Endothelial cell of umbilical vein (primary cell): ENCODE measurements around the gene ZBTB34. TPM values are rescaled to one million over a fixed set of nuclear protein-coding genes. Genes with fewer than 3 reads are reported as not detected.

Experiments
- BruUV-seq: library from RNA; stranded (reverse); fragments of 400-500 nt; replicated peaks from 2 replicates; lab custom pipeline; 2021; lab: Mats Ljungman, UMichigan
- CTCF ChIA-PET: fragments of 300-600, 350-600 bp; sonication (Branson Sonifier 250); formaldehyde crosslinking; loops from one replicate; lab custom pipeline; 2021; ENCODE audit warnings: antibody characterized with exemption, inconsistent platforms; lab: Charles Lee
- POLR2A ChIA-PET: fragments of 300-600, 350-600 bp; sonication (Branson Sonifier 250); formaldehyde crosslinking; loops from one replicate; lab custom pipeline; 2021; ENCODE audit warnings: antibody characterized with exemption, inconsistent platforms; lab: Charles Lee
- DNase-seq: peaks from one replicate; pipeline ENCODE4 v3.0.0-alpha.2; 2011; ENCODE audit warnings: low read depth, low spot score
- FAIRE-seq: peaks from 2 replicates; lab custom pipeline; 2011; peaks lifted over from hg19 to GRCh38; lab: Jason Lieb, UNC
- H2AFZ ChIP-seq: 2 replicates; pipeline ENCODE4 v1.6.0; 2012; ENCODE audit warnings: low read depth, low read length, control low read depth, inconsistent platforms
- H3K27ac ChIP-seq: 2 replicates; pipeline ENCODE4 v1.5.1; 2011; ENCODE audit warnings: low read depth, mild to moderate bottlenecking, control low read depth, low read length, moderate library complexity; ENCODE audit not compliant: insufficient read depth
- H3K27me3 ChIP-seq, 2 experiments: 2 replicates each; pipeline versions ENCODE4 v1.6.0 to v1.6.1; 2011; ENCODE audit warnings: low read length in 2 of 2, mixed read lengths in 1 of 2; ENCODE audit not compliant: control insufficient read depth in 2 of 2, insufficient read depth in 2 of 2
- H3K36me3 ChIP-seq, 2 experiments: 2 replicates in 1 of 2; 3 replicates in 1 of 2; pipeline ENCODE4 v1.5.1; 2011; ENCODE audit warnings: low read length in 2 of 2, mild to moderate bottlenecking in 1 of 2, moderate library complexity in 1 of 2; ENCODE audit not compliant: control insufficient read depth in 2 of 2, insufficient read depth in 2 of 2; ENCODE audit errors: extremely low read depth in 1 of 2
- H3K4me1 ChIP-seq: 3 replicates; pipeline ENCODE4 v1.5.1; 2011; ENCODE audit warnings: mild to moderate bottlenecking, low read length; ENCODE audit not compliant: control insufficient read depth, insufficient read depth; ENCODE audit errors: extremely low read depth
- H3K4me2 ChIP-seq: 2 replicates; pipeline ENCODE4 v1.6.1; 2011; ENCODE audit warnings: low read length, control low read depth, mixed read lengths; ENCODE audit not compliant: insufficient read depth
- H3K4me3 ChIP-seq, 3 experiments: fragments of 200-600 bp in 1 of 3; sonication (generic), shearing (Covaris generic) in 1 of 3; replicated peaks in 1 of 3; 2 replicates each; pipeline ENCODE4 v1.5.1; 2011 to 2016; ENCODE audit warnings: control low read depth in 3 of 3, low read length in 3 of 3, mild to moderate bottlenecking in 2 of 3, inconsistent platforms in 1 of 3, low read depth in 1 of 3, moderate library complexity in 1 of 3; ENCODE audit not compliant: insufficient read depth in 1 of 3
- H3K79me2 ChIP-seq: 2 replicates; pipeline ENCODE4 v1.6.0; 2012; ENCODE audit warnings: low read length, inconsistent platforms; ENCODE audit not compliant: control insufficient read depth, insufficient read depth
- H3K9ac ChIP-seq: replicated peaks from 2 replicates; pipeline ENCODE3; 2011; ENCODE audit warnings: low read length, control low read depth; ENCODE audit not compliant: insufficient read depth; ENCODE audit errors: extremely low read depth
- H3K9me1 ChIP-seq: replicated peaks from 3 replicates; pipeline ENCODE4 v1.6.0; 2011; ENCODE audit warnings: mild to moderate bottlenecking, low read length; ENCODE audit not compliant: control insufficient read depth, insufficient read depth; ENCODE audit errors: extremely low read depth
- H3K9me3 ChIP-seq: replicated peaks from 2 replicates; pipeline ENCODE4 v1.5.1; 2012; ENCODE audit warnings: low read length, inconsistent platforms; ENCODE audit not compliant: control insufficient read depth, insufficient read depth
- H4K20me1 ChIP-seq: replicated peaks from 2 replicates; pipeline ENCODE3; 2011; ENCODE audit warnings: mild to moderate bottlenecking, low read length; ENCODE audit not compliant: control insufficient read depth, insufficient read depth; ENCODE audit errors: extremely low read depth
- CTCF ChIP-seq, 2 donors: IDR thresholded peaks; 1 replicate in 1 of 2; 2 replicates in 1 of 2; pipeline ENCODE4 v1.5.1; 2011; ENCODE audit warnings: low read length in 2 of 2, mild to moderate bottlenecking in 2 of 2, moderate library complexity in 2 of 2, control low read depth in 1 of 2, inconsistent platforms in 1 of 2, low read depth in 1 of 2; ENCODE audit not compliant: insufficient read depth in 1 of 2; ENCODE audit errors: extremely low read depth in 1 of 2
- EZH2 ChIP-seq: IDR thresholded peaks from 2 replicates; pipeline ENCODE4 v1.6.1; 2012; ENCODE audit warnings: borderline replicate concordance, low read depth, mild to moderate bottlenecking, moderate library complexity, low read length, inconsistent platforms; ENCODE audit not compliant: severe bottlenecking
- FOS ChIP-seq: IDR thresholded peaks from 2 replicates; pipeline ENCODE4 v1.6.1; 2011; ENCODE audit warnings: mild to moderate bottlenecking, low read length, moderate library complexity, borderline replicate concordance; ENCODE audit not compliant: insufficient read depth
- GATA2 ChIP-seq: IDR thresholded peaks from 2 replicates; pipeline ENCODE4 v1.7.0; 2011; ENCODE audit warnings: low read depth, mild to moderate bottlenecking, moderate library complexity, mixed read lengths, low read length; ENCODE audit not compliant: insufficient read length, insufficient read depth
- JUN ChIP-seq: IDR thresholded peaks from 2 replicates; pipeline ENCODE4 v1.6.1; 2011; ENCODE audit warnings: borderline replicate concordance, low read depth; ENCODE audit not compliant: insufficient read length, insufficient read depth
- MAX ChIP-seq: IDR thresholded peaks from 2 replicates; pipeline ENCODE4 v1.6.1; 2011; ENCODE audit not compliant: insufficient read depth, insufficient read length
- MYC ChIP-seq: IDR thresholded peaks from one replicate; pipeline ENCODE4 v1.6.1; 2011; ENCODE audit warnings: mild to moderate bottlenecking, low read depth, low read length
- POLR2A ChIP-seq: IDR thresholded peaks from 2 replicates; pipeline ENCODE4 v1.6.1; 2012; ENCODE audit warnings: low read depth, mild to moderate bottlenecking, control low read depth, low read length
- POLR2AphosphoS5 ChIP-seq: IDR thresholded peaks from 2 replicates; pipeline ENCODE4 v1.6.1; 2012; ENCODE audit warnings: low read depth, mild to moderate bottlenecking, control low read depth, low read length, moderate library complexity; ENCODE audit not compliant: insufficient read depth
- dilution Hi-C: fragments of 300-500 bp; cut with MboI; formaldehyde crosslinking; loops from one replicate; pipeline ENCODE4 v1.15.0; 2019; ENCODE audit warnings: low sequenced_read_pairs; ENCODE audit not compliant: extremely low pct_ligation_motif_present
- intact Hi-C: fragments of 100-400 bp; cut with micrococcal nuclease; formaldehyde crosslinking; loops from one replicate; pipeline ENCODE4 v1.10.0; 2022
- polyA plus RNA-seq, 4 experiments: library from polyadenylated mRNA; depleted of rRNA in 3 of 4; stranded (reverse) in 3 of 4; unstranded in 1 of 4; fragments of >200 nt; gene quantifications; 2 replicates each; pipeline versions ENCODE4 v1.2.1 to v1.2.3, GENCODE V29; 2011 to 2012; ENCODE audit warnings: missing spikeins in 1 of 4
- total RNA-seq: library from RNA; stranded (reverse); gene quantifications from 2 replicates; pipeline ENCODE4 v1.2.3, GENCODE V29; 2021

Gene ZBTB34
- total and polyA plus RNA-seq, 2 donors (not counting 3 experiments of a cell fraction or from before 2014, with no cell fraction given) = 4.0 to 9.6 TPM

DNA sequence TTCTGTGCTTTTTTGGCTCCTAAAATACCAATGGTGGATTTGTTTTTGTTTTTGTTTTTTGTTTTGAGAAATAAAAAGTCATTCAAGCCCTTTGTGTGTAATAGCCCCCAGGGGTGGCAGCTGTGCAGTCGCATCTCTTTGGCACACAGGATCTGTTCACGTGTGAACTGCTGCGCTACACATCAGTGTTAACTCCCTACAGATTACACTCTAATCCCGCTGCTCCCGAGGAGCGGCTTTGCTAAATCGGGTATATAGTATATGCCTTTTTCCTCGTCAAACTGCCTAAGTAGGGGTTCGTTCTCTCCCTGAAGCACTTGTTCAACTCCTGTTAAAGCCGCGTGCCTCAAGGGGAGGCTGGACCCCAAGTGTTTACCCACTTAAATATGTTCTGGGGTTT is 22.3 kb downstream of the ZBTB34 start:
- Histone ChIP-seq H3K9me1 (no peaks in the 10 kb centered on the region), H4K20me1 (no peaks in the 10 kb centered on the region), H3K9me3 (no peaks in the 10 kb centered on the region), H3K79me2 (no peaks in the 10 kb centered on the region), H3K9ac (no peak overlapping the region), H3K4me1 (peaks cover 11% of the 10 kb centered on the region), H3K4me2 (no peak overlapping the region), H3K27ac (no peak overlapping the region), H3K4me3 (no peak overlapping the region), H3K27me3 (no peaks in the 10 kb centered on the region), H3K36me3 (peaks cover 10 to 12% of the 10 kb centered on the region in 2 experiments), H2AFZ (no peak overlapping the region)
- BruUV-seq = no TSS peak
- intact Hi-C loops (no loop called here), dilution Hi-C loops (no loop called here)
- no peak for TF ChIP-seq MAX
- TF ChIP-seq POLR2A = no peak
- no peak for TF ChIP-seq CTCF (IDR thresholded peaks at IDR 0.05; ENCODE audit: extremely low read depth in 1 of 2, insufficient read depth in 1 of 2, low read depth in 1 of 2, low read length in 2 of 2)
- no peak for TF ChIP-seq MYC
- no peak for TF ChIP-seq GATA2
- ChIA-PET POLR2A (no interaction called here), CTCF (no interaction called here)
- FAIRE-seq (no peak), DNase-seq (no peak)

DNA sequence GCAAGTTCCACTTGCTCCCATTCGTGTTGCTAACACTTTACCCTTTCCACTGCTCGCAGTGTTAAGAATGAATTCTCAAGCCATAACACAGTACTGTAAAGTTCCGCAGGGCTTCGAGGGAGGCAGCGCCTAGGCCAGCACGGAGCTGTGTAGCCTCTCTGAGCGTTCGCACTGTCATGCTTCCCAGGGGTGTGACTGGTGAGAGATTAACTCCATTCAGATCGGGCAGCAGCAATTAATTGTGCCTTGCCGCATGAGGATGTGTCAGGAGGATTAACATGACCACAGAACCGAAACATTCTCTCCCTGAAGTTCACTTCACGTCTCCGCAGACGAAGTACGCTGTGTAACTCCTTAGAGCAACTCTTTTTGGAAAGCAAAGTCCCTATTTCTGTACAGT is 23.2 kb downstream of the ZBTB34 start:
- ChIA-PET POLR2A (no interaction called here), CTCF (no interaction called here)
- Histone ChIP-seq H3K27me3 (no peaks in the 10 kb centered on the region), H3K9me3 (no peaks in the 10 kb centered on the region), H3K79me2 (no peaks in the 10 kb centered on the region), H4K20me1 (no peaks in the 10 kb centered on the region), H3K4me1 (peaks cover 11% of the 10 kb centered on the region), H2AFZ (no peak overlapping the region), H3K4me2 (no peak overlapping the region), H3K4me3 (no peak overlapping the region), H3K9ac (no peak overlapping the region), H3K27ac (no peak overlapping the region), H3K36me3 (peaks cover 10 to 12% of the 10 kb centered on the region in 2 experiments), H3K9me1 (no peaks in the 10 kb centered on the region)
- BruUV-seq = no TSS peak
- intact Hi-C loops = no loop called here
- FAIRE-seq (no peak), DNase-seq (no peak)
- dilution Hi-C loops = no loop called here
- TF ChIP-seq MAX (no peak), GATA2 (no peak), POLR2A (no peak), FOS (no peak), MYC (no peak), JUN (no peak), POLR2AphosphoS5 (no peak), CTCF (IDR thresholded peaks at IDR 0.05; ENCODE audit: extremely low read depth in 1 of 2, insufficient read depth in 1 of 2, low read depth in 1 of 2, low read length in 2 of 2) (no peak), EZH2 (no peak)
